Stimulated activated CD4-positive, alpha-beta T cell treated with anti-CD3 and anti-CD28 coated beads, Interleukin-15, amount 100 ng/mL, for 48 hours (primary cell): ENCODE data around the gene KCNMA1.

ENCODE experiments used
- DNase-seq, 2 donors: peaks; one replicate each; pipeline ENCODE4 v3.0.0-alpha.2; 2020; ENCODE audit warnings: low read depth in 2 of 2

Gene KCNMA1

DNA sequence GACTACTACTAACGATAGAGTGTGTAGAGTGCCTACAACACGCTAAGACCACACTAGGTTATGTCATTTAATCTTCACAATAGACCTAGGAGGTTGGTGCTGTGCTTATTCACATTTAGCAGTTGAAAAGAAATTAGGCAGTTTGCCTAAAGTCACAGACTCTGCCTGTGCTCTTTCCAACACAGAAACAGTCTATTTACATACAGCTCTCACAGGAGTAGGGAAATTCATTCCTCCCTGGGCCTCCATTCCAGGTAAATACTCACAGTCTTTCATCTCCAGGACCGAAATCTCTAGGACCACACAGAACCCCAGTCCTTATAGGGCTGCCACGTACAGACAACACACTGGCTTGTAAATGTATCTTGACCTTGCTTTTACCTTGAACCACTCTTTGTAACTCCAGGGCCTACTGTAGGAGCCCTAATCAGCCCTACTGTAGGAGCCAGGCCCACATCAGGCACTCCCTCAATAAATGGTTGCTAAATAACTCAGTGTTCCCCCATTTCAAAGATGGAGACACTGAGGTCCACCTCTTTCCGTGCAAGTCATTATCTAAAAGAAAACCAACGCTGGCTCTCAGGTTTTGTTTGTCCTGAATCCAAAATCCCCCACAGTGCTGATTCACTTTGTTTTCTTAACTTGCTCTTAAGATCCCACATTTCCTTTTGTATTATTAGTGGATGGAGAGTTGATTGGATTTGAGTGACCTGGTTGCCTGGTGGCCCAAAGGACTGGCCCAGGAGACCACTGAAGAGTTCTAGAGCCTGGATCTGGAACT, 146.9 kb downstream of the KCNMA1 start:
- no peak for DNase-seq

DNA sequence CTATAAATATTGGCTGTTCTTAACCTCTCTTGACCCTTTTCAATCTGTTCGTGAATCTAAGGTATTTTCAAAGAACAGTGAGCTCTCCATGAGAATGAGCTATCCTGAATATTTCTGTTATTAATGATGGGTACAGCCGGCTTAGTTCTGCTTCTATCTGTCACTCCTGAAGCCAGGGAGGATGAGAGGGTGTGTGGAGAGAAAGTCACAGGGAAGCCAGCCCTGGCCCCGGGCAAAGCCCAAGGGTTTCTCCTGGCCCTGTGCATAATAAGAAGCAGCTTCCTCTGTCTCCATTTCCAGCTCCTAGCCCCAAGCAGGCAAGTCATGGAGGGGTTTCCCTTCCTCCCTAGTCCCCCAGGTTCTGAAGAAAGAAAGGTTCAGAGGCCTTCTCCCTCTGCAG, 151.1 kb downstream of the KCNMA1 start:
- DNase-seq, result no peak

DNA sequence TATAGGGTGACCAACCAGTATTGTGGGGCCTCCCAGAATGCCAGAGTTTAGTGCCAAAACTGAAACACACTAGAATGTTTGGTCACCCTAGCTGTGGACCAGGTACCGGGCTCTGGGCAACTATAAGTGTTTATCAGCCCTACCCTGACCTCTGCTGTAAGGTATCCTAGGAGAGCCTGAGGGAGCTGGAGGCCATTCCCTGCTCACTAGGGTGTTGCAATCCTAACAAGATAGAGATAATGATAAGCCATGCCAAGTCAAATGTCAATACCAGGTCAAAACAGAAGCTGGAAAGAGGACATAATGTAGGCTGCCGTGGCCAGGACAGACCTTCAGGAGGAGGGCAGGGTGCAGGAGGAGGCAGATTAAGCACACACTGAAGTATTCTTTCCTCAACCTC, 151.8 kb downstream of the KCNMA1 start:
- no peak for DNase-seq

DNA sequence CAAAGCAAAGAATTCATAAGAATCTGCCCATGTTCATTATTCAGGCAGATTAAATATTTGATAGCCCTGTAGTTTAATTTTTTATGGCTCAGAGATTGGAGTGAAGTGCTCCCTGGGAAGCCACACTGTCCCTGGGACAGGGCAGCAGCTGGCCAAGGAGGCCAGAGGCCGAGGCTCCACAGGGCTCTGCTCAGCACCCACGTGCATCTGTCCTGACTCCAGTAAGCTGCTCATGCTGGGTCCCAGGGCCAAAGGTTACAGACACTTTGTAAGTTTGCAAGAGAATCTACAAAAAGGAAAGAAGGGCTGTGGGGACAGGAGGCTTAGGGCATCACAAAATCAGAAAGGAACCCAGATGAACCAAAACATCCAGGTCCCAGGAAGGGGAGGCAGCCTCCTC, 155.5 kb downstream of the KCNMA1 start:
- DNase-seq, result no peak

- DNase-seq, result no peak
These were observed 158.0 kb downstream of the KCNMA1 start for GRCh38 chr10:77479586-77479985.

GRCh38 chr10:77478962-77479359, 158.6 kb downstream of the KCNMA1 start:
- no peak for DNase-seq

GRCh38 chr10:77478247-77478961, 159.2 kb downstream of the KCNMA1 start:
- DNase-seq, result no peak

- DNase-seq, result no peak
These were observed 162.1 kb downstream of the KCNMA1 start for GRCh38 chr10:77475522-77475921.

- DNase-seq, result no peak
These were observed 162.7 kb downstream of the KCNMA1 start for GRCh38 chr10:77474939-77475338.

DNA sequence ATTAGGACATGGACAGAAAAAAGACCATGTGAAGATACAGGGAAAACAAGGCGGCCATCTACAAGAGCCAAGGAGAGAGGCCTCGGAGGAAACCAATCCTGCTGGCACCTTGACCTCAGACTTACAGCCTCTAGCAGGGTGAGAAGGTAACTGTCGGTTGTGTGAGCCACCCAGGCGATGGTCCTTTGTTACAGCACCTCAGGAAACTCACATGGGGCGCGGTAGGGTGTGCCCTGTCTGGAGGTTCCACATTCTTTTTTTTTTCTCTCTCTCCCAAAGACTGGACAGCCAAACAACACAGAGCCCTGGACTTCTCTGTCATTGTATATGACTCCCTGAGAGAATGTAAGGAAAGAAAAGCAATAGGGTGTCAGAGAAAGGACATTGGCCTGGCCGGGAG, 163.2 kb downstream of the KCNMA1 start:
- no peak for DNase-seq

DNA sequence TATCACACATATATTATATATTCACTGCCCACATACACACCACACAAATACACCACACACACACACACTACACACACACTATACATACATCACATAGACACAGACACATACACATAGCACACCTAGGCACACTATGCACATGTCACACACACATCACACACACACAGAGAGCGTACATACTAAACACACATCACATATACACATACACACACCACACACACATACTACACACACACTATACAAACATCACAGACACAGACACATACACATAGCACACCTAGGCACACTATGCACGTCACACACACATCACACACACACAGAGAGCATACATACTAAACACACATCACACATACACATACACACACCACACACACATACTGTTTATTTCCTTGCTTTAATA, 165.5 kb downstream of the KCNMA1 start:
- no peak for DNase-seq

DNA sequence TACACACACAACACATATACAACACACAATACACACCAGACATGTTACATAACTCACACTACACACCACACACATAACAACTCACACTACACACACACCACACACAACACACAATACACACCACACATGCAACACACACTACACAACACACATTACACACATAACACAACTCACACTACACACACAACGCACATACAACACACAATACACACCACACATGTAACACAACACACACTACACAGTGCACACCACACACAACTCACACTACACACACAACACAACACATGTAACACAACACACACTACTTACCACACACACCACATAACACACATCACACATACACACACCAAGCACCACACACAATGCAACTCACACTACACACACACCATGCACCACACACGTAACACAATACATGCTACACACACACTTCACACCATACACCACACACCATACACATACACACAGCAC, 166.5 kb downstream of the KCNMA1 start:
- DNase-seq, result no peak

DNA sequence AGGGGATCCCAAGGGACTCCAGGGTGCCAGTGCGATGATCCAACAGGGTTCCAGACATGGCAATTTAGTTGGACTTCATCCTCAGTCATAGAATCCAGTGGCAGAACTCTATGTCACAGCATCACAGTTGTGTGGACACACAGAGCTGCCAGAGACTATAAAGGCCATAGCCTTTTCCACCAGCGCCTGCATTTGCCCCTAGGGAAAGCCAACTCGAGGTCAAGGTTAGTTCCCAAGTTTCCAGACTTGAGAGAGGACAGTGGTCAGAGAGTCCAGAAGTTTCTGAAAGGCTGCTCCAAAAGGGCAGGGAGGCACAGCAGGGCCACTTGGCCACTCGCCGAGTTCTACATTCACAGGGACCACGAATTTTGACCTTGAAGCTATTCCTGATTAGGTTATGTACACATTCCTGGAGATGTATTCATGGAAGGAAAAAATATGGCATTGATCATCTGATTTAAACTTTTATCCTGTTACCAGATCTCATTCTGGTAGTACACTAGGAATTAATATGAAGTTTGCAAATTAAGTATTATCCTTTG, 170.1 kb downstream of the KCNMA1 start:
- DNase-seq, result no peak

- no peak for DNase-seq
These were observed 173.5 kb downstream of the KCNMA1 start for GRCh38 chr10:77463967-77464745.

DNA sequence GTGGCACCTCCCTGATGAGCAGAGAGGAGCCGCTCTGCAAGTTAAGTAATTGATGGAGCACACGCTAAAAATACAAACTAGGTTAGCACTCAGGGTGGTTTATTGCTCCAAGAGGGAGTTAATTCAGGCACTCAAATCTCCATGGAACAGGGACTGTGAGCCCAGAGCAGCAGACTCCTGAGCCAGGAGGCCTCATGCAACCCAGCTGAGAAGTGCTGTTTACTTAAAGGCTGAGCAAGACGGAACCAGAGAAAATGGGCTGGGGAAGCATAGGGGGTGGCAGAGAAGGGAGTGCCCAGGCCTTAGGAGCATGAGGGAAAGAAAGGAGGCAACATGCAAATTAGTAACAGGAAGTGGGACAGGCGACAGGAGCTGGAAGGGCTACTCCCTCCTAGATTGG, 174.1 kb downstream of the KCNMA1 start:
- no peak for DNase-seq

GRCh38 chr10:77461636-77462296, 175.8 kb downstream of the KCNMA1 start:
- DNase-seq, result no peak

DNA sequence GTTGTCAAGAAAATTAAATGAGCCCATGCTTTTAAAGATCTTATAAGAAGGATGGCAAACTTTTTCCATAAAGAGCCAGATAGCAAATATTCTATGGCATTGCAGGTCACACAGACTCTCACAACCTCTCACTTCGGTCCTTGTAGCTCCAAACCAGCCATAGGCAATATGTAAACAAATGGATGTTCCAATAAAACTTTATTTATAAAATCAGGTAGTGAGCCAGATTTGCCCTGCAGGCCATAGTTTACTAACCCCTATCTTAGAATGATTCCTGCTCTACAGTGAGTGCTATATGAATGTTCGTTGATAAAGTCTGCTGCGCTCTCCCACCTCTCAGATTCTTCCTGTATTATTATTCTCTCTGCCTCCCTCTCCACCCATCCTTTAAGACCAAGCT, 177.7 kb downstream of the KCNMA1 start:
- DNase-seq, result no peak

DNA sequence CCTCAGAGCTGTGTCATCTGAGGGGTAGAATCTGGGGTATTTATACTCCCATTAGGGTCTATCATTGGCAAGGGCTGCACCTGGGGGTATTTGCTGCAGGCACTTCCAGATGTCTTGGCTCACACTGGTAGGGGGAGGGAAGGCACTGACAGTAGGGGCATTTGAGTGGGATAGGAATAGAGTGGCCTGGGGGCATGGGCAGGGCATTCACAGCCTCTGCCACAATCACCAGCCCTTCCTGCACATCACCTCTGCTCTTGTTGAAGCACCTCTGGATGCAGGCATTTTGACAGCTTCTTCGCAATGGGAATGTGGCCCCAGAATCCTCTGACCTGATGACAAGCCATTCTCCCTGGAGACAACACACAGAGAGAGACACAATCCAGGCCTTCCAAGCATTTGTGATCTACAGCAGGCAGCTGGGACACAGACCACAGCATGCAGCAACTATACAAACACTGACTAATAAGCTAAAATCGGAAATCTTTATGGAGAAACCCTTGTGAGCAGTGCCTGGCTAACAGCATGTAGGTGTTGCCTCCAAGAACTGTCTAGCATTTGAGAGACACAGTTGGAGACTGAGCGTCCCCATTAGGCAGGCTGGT, 178.5 kb downstream of the KCNMA1 start:
- no peak for DNase-seq

DNA sequence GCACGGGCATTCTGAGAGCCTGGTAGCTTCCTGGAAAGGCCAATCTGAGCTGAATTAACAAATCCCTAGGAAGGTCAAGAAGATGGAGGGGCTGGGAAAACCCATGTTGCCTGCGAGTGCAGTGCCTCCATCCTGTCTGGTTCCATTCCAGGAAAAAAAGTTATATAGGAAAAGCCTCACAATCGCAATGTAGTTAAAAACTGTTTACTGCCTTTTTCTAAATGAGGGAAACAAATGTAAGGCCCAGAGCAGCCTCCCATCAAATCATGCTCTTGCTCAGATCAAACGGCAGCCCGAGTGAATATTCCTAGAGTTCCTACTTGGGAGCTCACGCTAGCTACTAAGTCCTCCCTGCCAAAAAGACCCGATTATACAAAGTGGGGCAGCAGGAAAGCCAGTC, 179.9 kb downstream of the KCNMA1 start:
- DNase-seq, result no peak

- no peak for DNase-seq
These were observed 180.3 kb downstream of the KCNMA1 start for GRCh38 chr10:77457266-77457665.

- no peak for DNase-seq
These were observed 181.2 kb downstream of the KCNMA1 start for GRCh38 chr10:77456414-77456813.
